Measurements from ENCODE around the gene LARGE1.

The LARGE1 gene

GRCh38 chr22:33492210-33492651 is 428.0 kb downstream of the LARGE1 start:
- TF ChIP-seq TEAD4 (IDR thresholded peaks at IDR 0.05): no peak
- no peak for TF ChIP-seq NFIC (IDR thresholded peaks at IDR 0.05)

GRCh38 chr22:33487041-33487716 is 433.1 kb downstream of the LARGE1 start:
- TF ChIP-seq ZBTB7A (IDR thresholded peaks at IDR 0.05; ENCODE audit: low read depth) (no peak), CREB1 (IDR thresholded peaks at IDR 0.05; ENCODE audit: low read depth) (no peak), NFIC (IDR thresholded peaks at IDR 0.05) (no peak), RAD21 (IDR thresholded peaks at IDR 0.05; ENCODE audit: low read depth) (no peak), EP300 (IDR thresholded peaks at IDR 0.05; ENCODE audit: borderline replicate concordance) (no peak), MAX (IDR thresholded peaks at IDR 0.05) (no peak), CEBPB (IDR thresholded peaks at IDR 0.05) (no peak), TCF12 (IDR thresholded peaks at IDR 0.05; ENCODE audit: low read depth) (no peak), YY1 (IDR thresholded peaks at IDR 0.05; ENCODE audit: low read depth) (no peak), TEAD4 (IDR thresholded peaks at IDR 0.05) (no peak), EGR1 (IDR thresholded peaks at IDR 0.05) (no peak), FOXM1 (IDR thresholded peaks at IDR 0.05; ENCODE audit: borderline replicate concordance, low read depth) (no peak), TAF1 (IDR thresholded peaks at IDR 0.05; ENCODE audit: low read depth) (no peak)
- TF ChIP-seq, protein P1, sequence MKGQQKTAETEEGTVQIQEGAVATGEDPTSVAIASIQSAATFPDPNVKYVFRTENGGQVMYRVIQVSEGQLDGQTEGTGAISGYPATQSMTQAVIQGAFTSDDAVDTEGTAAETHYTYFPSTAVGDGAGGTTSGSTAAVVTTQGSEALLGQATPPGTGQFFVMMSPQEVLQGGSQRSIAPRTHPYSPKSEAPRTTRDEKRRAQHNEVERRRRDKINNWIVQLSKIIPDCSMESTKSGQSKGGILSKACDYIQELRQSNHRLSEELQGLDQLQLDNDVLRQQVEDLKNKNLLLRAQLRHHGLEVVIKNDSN (IDR thresholded peaks at IDR 0.05): no peak
- TF ChIP-seq, protein P2, sequence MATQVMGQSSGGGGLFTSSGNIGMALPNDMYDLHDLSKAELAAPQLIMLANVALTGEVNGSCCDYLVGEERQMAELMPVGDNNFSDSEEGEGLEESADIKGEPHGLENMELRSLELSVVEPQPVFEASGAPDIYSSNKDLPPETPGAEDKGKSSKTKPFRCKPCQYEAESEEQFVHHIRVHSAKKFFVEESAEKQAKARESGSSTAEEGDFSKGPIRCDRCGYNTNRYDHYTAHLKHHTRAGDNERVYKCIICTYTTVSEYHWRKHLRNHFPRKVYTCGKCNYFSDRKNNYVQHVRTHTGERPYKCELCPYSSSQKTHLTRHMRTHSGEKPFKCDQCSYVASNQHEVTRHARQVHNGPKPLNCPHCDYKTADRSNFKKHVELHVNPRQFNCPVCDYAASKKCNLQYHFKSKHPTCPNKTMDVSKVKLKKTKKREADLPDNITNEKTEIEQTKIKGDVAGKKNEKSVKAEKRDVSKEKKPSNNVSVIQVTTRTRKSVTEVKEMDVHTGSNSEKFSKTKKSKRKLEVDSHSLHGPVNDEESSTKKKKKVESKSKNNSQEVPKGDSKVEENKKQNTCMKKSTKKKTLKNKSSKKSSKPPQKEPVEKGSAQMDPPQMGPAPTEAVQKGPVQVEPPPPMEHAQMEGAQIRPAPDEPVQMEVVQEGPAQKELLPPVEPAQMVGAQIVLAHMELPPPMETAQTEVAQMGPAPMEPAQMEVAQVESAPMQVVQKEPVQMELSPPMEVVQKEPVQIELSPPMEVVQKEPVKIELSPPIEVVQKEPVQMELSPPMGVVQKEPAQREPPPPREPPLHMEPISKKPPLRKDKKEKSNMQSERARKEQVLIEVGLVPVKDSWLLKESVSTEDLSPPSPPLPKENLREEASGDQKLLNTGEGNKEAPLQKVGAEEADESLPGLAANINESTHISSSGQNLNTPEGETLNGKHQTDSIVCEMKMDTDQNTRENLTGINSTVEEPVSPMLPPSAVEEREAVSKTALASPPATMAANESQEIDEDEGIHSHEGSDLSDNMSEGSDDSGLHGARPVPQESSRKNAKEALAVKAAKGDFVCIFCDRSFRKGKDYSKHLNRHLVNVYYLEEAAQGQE (IDR thresholded peaks at IDR 0.05; ENCODE audit: low read depth): no peak

GRCh38 chr22:33481550-33481949 is 438.7 kb downstream of the LARGE1 start:
- TF ChIP-seq CEBPB (IDR thresholded peaks at IDR 0.05) (no peak), FOXM1 (IDR thresholded peaks at IDR 0.05; ENCODE audit: borderline replicate concordance, low read depth) (no peak)

- TF ChIP-seq TCF12 (IDR thresholded peaks at IDR 0.05; ENCODE audit: low read depth) (no peak), FOXM1 (IDR thresholded peaks at IDR 0.05; ENCODE audit: borderline replicate concordance, low read depth) (no peak), TEAD4 (IDR thresholded peaks at IDR 0.05) (no peak), CEBPB (IDR thresholded peaks at IDR 0.05) (no peak), ZBTB7A (IDR thresholded peaks at IDR 0.05; ENCODE audit: low read depth) (no peak), NFIC (IDR thresholded peaks at IDR 0.05) (no peak), YY1 (IDR thresholded peaks at IDR 0.05; ENCODE audit: low read depth) (no peak), CREB1 (IDR thresholded peaks at IDR 0.05; ENCODE audit: low read depth) (no peak), EGR1 (IDR thresholded peaks at IDR 0.05) (no peak), EP300 (IDR thresholded peaks at IDR 0.05; ENCODE audit: borderline replicate concordance) (no peak)
- TF ChIP-seq, protein P1 (IDR thresholded peaks at IDR 0.05): no peak
These were observed 442.9 kb downstream of the LARGE1 start for GRCh38 chr22:33477120-33478111.

DNA sequence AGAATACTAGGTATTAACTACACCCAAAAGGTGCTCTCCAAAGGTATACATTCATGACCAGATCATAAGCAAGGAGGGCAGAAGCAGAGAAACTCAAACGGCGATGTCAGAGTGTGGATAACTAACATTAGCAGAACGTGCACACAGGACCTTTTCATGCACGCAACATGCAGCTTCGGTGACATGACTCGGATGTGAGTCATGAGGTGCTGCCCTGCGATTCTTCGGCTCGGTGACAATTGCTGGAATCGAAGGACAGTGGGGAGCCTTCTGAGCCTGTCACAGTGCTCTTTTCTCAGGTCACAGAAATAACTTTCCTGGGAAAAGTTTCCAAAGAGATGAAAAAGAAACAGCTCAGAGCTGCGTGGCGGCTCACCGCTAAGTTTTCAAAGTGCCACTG is 443.6 kb downstream of the LARGE1 start:
- TF ChIP-seq, protein P1 (IDR thresholded peaks at IDR 0.05): no peak
- TF ChIP-seq, protein P2 (IDR thresholded peaks at IDR 0.05; ENCODE audit: low read depth): no peak
- no peak for TF ChIP-seq ZBTB7A (IDR thresholded peaks at IDR 0.05; ENCODE audit: low read depth)
- TF ChIP-seq CEBPB (IDR thresholded peaks at IDR 0.05): no peak
- TF ChIP-seq FOXM1 (IDR thresholded peaks at IDR 0.05; ENCODE audit: borderline replicate concordance, low read depth): no peak
